Measurements from ENCODE around the gene ATF7IP. TPM values are rescaled to one million over a fixed set of nuclear protein-coding genes. Genes with fewer than 3 reads are reported as not detected.
"Not testable (repeated sequence)": the region's sequence is repeated elsewhere in the genome, so short reads cannot be mapped to it uniquely, and the experiment has no call there.

ATF7IP gene
- total and polyA plus RNA-seq, 2 donors (not counting 1 experiment from before 2014, with no cell fraction given), result 28.1 to 208 TPM

DNA sequence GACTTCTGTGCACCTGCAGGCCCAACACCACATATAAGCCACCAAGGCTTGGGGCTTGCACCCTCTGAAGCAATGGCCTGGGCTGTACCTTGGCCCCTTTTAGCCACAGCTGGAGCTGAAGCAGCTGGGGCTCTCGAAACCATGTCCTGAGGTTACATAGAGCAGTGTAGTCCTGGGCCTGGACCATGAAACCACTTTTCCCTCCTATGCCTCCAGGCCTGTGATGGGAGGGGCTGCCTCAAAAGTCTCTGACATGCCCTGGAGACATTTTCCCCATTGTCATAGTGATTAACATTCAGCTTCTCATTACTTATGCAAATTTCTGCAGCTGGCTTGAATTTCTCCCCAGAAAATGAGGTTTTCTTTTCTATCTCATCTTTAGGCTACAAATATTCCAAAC is 13.4 kb upstream of the ATF7IP start:
- H3K27ac Mint-ChIP-seq; DNase-seq; H3K4me1 Mint-ChIP-seq; H3K27me3 Mint-ChIP-seq; H3K4me2 ChIP-seq (replicated peaks; ENCODE audit: low read depth, low read length, poor library complexity, severe bottlenecking); H2AFZ ChIP-seq (ENCODE audit: insufficient read depth, low read depth, low read length, poor library complexity, severe bottlenecking); CTCF ChIA-PET; H3K4me3 ChIP-seq (ENCODE audit: control extremely low read depth in 1 of 5, extremely low read depth in 1 of 5, insufficient read depth in 1 of 5, low read depth in 2 of 5, low read length in 4 of 5); H3K36me3 ChIP-seq (replicated peaks in 1 of 2; ENCODE audit: control extremely low read depth in 1 of 2, control insufficient read depth in 1 of 2, extremely low read depth in 1 of 2, insufficient read depth in 2 of 2, low read length in 1 of 2); H3K27me3 ChIP-seq (replicated peaks in 1 of 4; ENCODE audit: control extremely low read depth in 1 of 4, control insufficient read depth in 3 of 4, insufficient read depth in 4 of 4, low read length in 3 of 4); ATAC-seq (ENCODE audit: low read depth); H3K4me3 Mint-ChIP-seq; POLR2A ChIA-PET; H4K20me1 ChIP-seq (ENCODE audit: control insufficient read depth, insufficient read depth, low read length, poor library complexity, severe bottlenecking); intact Hi-C loops (cut with micrococcal nuclease); H3K4me1 ChIP-seq (ENCODE audit: control insufficient read depth in 2 of 2, insufficient read depth in 2 of 2, low read length in 2 of 2); H3K9ac ChIP-seq (ENCODE audit: low read length); H3K79me2 ChIP-seq (ENCODE audit: control insufficient read depth, insufficient read depth, low read length); H3K27ac ChIP-seq (ENCODE audit: low read length in 2 of 2): not testable (repeated sequence)
- WGBS (ENCODE audit: insufficient coverage), result no CpG with 5 or more reads among the region's 1 CpG
- H3K9me3 Mint-ChIP-seq (ENCODE audit: insufficient read depth), result peaks cover 10% of the 10 kb centered on the region
- peaks cover 17 to 41% (median 27%) of the 10 kb centered on the region in 3 donors for H3K9me3 ChIP-seq (ENCODE audit: control extremely low read depth in 1 of 3, control insufficient read depth in 2 of 3, insufficient read depth in 1 of 3, low read length in 2 of 3)

DNA sequence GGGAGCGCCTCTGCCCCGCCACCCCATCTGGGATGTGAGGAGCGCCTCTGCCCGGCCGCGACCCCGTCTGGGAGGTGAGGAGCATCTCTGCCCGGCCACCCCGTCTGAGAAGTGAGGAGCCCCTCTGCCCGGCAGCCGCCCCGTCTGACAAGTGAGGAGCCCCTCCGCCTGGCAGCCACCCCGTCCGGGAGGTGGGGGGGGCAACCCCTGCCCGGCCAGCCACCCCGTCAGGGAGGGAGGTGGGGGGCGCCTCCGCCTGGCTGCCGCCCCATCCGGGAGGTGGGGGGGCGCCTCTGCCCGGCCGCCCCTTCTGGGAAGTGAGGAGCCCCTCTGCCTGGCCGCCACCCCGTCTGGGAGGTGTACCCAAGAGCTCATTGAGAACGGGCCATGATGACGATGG is 10.8 kb upstream of the ATF7IP start:
- H3K4me1 ChIP-seq (ENCODE audit: control insufficient read depth in 2 of 2, insufficient read depth in 2 of 2, low read length in 2 of 2); H3K27me3 Mint-ChIP-seq; H3K79me2 ChIP-seq (ENCODE audit: control insufficient read depth, insufficient read depth, low read length); H3K36me3 ChIP-seq (replicated peaks in 1 of 2; ENCODE audit: control extremely low read depth in 1 of 2, control insufficient read depth in 1 of 2, extremely low read depth in 1 of 2, insufficient read depth in 2 of 2, low read length in 1 of 2); H2AFZ ChIP-seq (ENCODE audit: insufficient read depth, low read depth, low read length, poor library complexity, severe bottlenecking); H3K27ac ChIP-seq (ENCODE audit: low read length in 2 of 2); H3K4me2 ChIP-seq (replicated peaks; ENCODE audit: low read depth, low read length, poor library complexity, severe bottlenecking); intact Hi-C loops (cut with micrococcal nuclease); ATAC-seq (ENCODE audit: low read depth); DNase-seq; POLR2A ChIA-PET; CTCF ChIA-PET; H3K4me3 Mint-ChIP-seq; H4K20me1 ChIP-seq (ENCODE audit: control insufficient read depth, insufficient read depth, low read length, poor library complexity, severe bottlenecking); H3K4me1 Mint-ChIP-seq; H3K9ac ChIP-seq (ENCODE audit: low read length); H3K27me3 ChIP-seq (replicated peaks in 1 of 4; ENCODE audit: control extremely low read depth in 1 of 4, control insufficient read depth in 3 of 4, insufficient read depth in 4 of 4, low read length in 3 of 4); H3K27ac Mint-ChIP-seq; H3K4me3 ChIP-seq (ENCODE audit: control extremely low read depth in 1 of 5, extremely low read depth in 1 of 5, insufficient read depth in 1 of 5, low read depth in 2 of 5, low read length in 4 of 5): not testable (repeated sequence)
- H3K9me3 ChIP-seq (ENCODE audit: control extremely low read depth in 1 of 3, control insufficient read depth in 2 of 3, insufficient read depth in 1 of 3, low read length in 2 of 3), result peaks cover 8 to 37% (median 27%) of the 10 kb centered on the region in 3 donors
- 95% methylated on average over 8 of the region's 28 CpGs for WGBS (ENCODE audit: insufficient coverage)
- H3K9me3 Mint-ChIP-seq (ENCODE audit: insufficient read depth), result peaks cover 10% of the 10 kb centered on the region
